NCI-H2171 (cell line): Measurements from ENCODE around the gene SYNGAP1.

Experiments used
- DNase-seq: peaks from one replicate; lab custom pipeline; 2025; lab: John Stamatoyannopoulos, UW

SYNGAP1 gene

GRCh38 chr6:33404884-33405283, 15.0 kb upstream of the SYNGAP1 start:
- DNase-seq: no peak

- no peak for DNase-seq
These were observed 14.4 kb upstream of the SYNGAP1 start for GRCh38 chr6:33405386-33405940.

- no peak for DNase-seq
These were observed 13.7 kb upstream of the SYNGAP1 start for GRCh38 chr6:33406126-33406525.

- no peak for DNase-seq
These were observed 12.6 kb upstream of the SYNGAP1 start for GRCh38 chr6:33407132-33407718.

- peak; percentile 100 for DNase-seq
These were observed 9.7 kb upstream of the SYNGAP1 start for GRCh38 chr6:33410050-33410710.

- DNase-seq: peak; percentile 62
These were observed 8.9 kb upstream of the SYNGAP1 start, which contains the start of gene PHF1 for GRCh38 chr6:33410711-33411631. TSS of gene PHF1 (plus strand) at chr6:33411014. CDS start at chr6:33412264, 1,250 bp downstream.

- no peak for DNase-seq
These were observed 8.2 kb upstream of the SYNGAP1 start for GRCh38 chr6:33411632-33412005.

- no peak for DNase-seq
These were observed 7.5 kb upstream of the SYNGAP1 start for GRCh38 chr6:33412140-33413009.

GRCh38 chr6:33413241-33414120, 6.4 kb upstream of the SYNGAP1 start:
- no peak for DNase-seq

GRCh38 chr6:33414592-33415271, 5.1 kb upstream of the SYNGAP1 start:
- DNase-seq: no peak

- DNase-seq: no peak
These were observed 4.0 kb upstream of the SYNGAP1 start for GRCh38 chr6:33415831-33416230.

- DNase-seq: no peak
These were observed 3.3 kb upstream of the SYNGAP1 start for GRCh38 chr6:33416386-33417127.

- no peak for DNase-seq
These were observed 2.5 kb upstream of the SYNGAP1 start for GRCh38 chr6:33417128-33417902.

GRCh38 chr6:33417903-33418689, 1.8 kb upstream of the SYNGAP1 start, which contains the start of gene CUTA:
TSS of gene CUTA (minus strand) at chr6:33418107. CDS start at chr6:33418000, 107 bp downstream.
- peak; percentile 99 for DNase-seq

GRCh38 chr6:33418690-33419291, 1.1 kb upstream of the SYNGAP1 start:
- DNase-seq: no peak

- peak; percentile 19 for DNase-seq
These were observed 852 bp downstream of the SYNGAP1 start for GRCh38 chr6:33420491-33421343.
